HepG2 (cell line): ENCODE results near the gene DDX18. TPM values are rescaled to one million over a fixed set of nuclear protein-coding genes. Genes with fewer than 3 reads are reported as not detected.

Experiments used
- ZNF574 ChIP-seq: sonication (generic); formaldehyde crosslinking; IDR thresholded peaks from 2 replicates; pipeline ENCODE4 v1.4.0; 2020; ENCODE audit warnings: missing genetic modification reagents
- polyA plus RNA-seq, 8 experiments: library from polyadenylated mRNA; depleted of rRNA in 3 of 8; stranded (reverse) in 7 of 8; unstranded in 1 of 8; fragments of >200 nt; fragmentation: Illumina TruSeq in 4 of 8; extraction: Trizol in 4 of 8; gene quantifications; 2 replicates each; pipeline versions ENCODE4 v1.2.1 to v1.2.3, GENCODE V29; 2011 to 2016; ENCODE audit warnings: low read depth in 4 of 8, missing spikeins in 1 of 8, mixed read lengths in 1 of 8; ENCODE audit not compliant: insufficient read depth in 1 of 8
- total RNA-seq, 5 experiments: library from RNA; depleted of rRNA; stranded (reverse); fragments of >200 nt; fragmentation: Illumina TruSeq; extraction: Trizol; gene quantifications; 2 replicates each; pipeline ENCODE4 v1.2.3, GENCODE V29; 2016; ENCODE audit warnings: low read depth in 1 of 5
- TF ChIP-seq, protein P1 (sequence below): sonication (generic); formaldehyde crosslinking; IDR thresholded peaks from 2 replicates; pipeline ENCODE4 v1.5.0; 2020; ENCODE audit warnings: mild to moderate bottlenecking, missing genetic modification reagents
- TF ChIP-seq, protein P2 (sequence below): IDR thresholded peaks from 2 replicates; pipeline ENCODE4 v1.4.0; 2020; ENCODE audit warnings: mild to moderate bottlenecking, missing genetic modification reagents
- TF ChIP-seq, protein P3 (sequence below): sonication (generic); formaldehyde crosslinking; IDR thresholded peaks from 2 replicates; pipeline ENCODE4 v1.4.0; 2020; ENCODE audit warnings: missing genetic modification reagents

Gene DDX18
- total and polyA plus RNA-seq, 2 of the 13 experiments (the other 11 are each of a cell fraction or from before 2014, with no cell fraction given): 64.0 to 134 TPM

DNA sequence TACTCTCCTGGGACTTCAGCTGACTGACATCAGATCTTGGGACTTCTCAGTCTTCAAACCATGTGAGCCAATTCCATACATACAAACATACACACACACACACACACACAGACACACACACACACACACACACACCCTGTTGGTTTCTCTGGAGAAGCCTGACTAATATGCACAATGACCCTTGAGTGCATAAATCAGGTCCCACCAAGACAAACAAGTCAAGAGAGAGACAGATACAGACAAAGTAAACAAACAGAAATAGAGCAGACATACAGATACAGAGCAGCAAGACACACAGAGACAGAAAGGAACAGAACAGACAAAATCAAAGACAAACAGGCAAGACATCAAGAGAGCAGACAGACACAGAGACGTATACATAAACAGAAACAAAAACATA, 43.8 kb upstream of the DDX18 start (continued):
- TF ChIP-seq ZNF574 (CRISPR knock-in tag): no peak
- TF ChIP-seq, protein P1, sequence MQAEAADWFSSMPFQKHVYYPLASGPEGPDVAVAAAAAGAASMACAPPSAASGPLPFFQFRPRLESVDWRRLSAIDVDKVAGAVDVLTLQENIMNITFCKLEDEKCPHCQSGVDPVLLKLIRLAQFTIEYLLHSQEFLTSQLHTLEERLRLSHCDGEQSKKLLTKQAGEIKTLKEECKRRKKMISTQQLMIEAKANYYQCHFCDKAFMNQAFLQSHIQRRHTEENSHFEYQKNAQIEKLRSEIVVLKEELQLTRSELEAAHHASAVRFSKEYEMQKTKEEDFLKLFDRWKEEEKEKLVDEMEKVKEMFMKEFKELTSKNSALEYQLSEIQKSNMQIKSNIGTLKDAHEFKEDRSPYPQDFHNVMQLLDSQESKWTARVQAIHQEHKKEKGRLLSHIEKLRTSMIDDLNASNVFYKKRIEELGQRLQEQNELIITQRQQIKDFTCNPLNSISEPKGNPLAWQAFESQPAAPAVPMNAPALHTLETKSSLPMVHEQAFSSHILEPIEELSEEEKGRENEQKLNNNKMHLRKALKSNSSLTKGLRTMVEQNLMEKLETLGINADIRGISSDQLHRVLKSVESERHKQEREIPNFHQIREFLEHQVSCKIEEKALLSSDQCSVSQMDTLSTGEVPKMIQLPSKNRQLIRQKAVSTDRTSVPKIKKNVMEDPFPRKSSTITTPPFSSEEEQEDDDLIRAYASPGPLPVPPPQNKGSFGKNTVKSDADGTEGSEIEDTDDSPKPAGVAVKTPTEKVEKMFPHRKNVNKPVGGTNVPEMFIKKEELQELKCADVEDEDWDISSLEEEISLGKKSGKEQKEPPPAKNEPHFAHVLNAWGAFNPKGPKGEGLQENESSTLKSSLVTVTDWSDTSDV (CRISPR knock-in tag): no peak
- TF ChIP-seq, protein P2, sequence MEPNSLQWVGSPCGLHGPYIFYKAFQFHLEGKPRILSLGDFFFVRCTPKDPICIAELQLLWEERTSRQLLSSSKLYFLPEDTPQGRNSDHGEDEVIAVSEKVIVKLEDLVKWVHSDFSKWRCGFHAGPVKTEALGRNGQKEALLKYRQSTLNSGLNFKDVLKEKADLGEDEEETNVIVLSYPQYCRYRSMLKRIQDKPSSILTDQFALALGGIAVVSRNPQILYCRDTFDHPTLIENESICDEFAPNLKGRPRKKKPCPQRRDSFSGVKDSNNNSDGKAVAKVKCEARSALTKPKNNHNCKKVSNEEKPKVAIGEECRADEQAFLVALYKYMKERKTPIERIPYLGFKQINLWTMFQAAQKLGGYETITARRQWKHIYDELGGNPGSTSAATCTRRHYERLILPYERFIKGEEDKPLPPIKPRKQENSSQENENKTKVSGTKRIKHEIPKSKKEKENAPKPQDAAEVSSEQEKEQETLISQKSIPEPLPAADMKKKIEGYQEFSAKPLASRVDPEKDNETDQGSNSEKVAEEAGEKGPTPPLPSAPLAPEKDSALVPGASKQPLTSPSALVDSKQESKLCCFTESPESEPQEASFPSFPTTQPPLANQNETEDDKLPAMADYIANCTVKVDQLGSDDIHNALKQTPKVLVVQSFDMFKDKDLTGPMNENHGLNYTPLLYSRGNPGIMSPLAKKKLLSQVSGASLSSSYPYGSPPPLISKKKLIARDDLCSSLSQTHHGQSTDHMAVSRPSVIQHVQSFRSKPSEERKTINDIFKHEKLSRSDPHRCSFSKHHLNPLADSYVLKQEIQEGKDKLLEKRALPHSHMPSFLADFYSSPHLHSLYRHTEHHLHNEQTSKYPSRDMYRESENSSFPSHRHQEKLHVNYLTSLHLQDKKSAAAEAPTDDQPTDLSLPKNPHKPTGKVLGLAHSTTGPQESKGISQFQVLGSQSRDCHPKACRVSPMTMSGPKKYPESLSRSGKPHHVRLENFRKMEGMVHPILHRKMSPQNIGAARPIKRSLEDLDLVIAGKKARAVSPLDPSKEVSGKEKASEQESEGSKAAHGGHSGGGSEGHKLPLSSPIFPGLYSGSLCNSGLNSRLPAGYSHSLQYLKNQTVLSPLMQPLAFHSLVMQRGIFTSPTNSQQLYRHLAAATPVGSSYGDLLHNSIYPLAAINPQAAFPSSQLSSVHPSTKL (CRISPR knock-in tag): no peak
- TF ChIP-seq, protein P3, sequence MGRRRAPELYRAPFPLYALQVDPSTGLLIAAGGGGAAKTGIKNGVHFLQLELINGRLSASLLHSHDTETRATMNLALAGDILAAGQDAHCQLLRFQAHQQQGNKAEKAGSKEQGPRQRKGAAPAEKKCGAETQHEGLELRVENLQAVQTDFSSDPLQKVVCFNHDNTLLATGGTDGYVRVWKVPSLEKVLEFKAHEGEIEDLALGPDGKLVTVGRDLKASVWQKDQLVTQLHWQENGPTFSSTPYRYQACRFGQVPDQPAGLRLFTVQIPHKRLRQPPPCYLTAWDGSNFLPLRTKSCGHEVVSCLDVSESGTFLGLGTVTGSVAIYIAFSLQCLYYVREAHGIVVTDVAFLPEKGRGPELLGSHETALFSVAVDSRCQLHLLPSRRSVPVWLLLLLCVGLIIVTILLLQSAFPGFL: no peak
